SH-SY5Y (cell line): ENCODE results near the gene PNMT.
A peak's percentile ranks its signal among the peaks of the same experiment; 100 is the strongest.

Source experiments
- GATA2 ChIP-seq: IDR thresholded peaks from 2 replicates; pipeline ENCODE4 v1.6.1; 2011; ENCODE audit warnings: mild to moderate bottlenecking, low read depth, low read length
- GATA3 ChIP-seq: IDR thresholded peaks from 2 replicates; pipeline ENCODE4 v1.6.1; 2011; ENCODE audit warnings: low read depth, mild to moderate bottlenecking, low read length, moderate library complexity

Gene PNMT

GRCh38 chr17:39665642-39666224, 2.5 kb upstream of the PNMT start:
- no peak for TF ChIP-seq GATA3
- TF ChIP-seq GATA2 = no peak

GRCh38 chr17:39666231-39666600, 2.0 kb upstream of the PNMT start:
- no peak for TF ChIP-seq GATA2
- TF ChIP-seq GATA3 = no peak

GRCh38 chr17:39666601-39667261, 1.5 kb upstream of the PNMT start:
- TF ChIP-seq GATA3 (no peak), GATA2 (no peak)

GRCh38 chr17:39667262-39667944, 850 bp upstream of the PNMT start:
- TF ChIP-seq GATA2 = peak; percentile 93
- no peak for TF ChIP-seq GATA3

GRCh38 chr17:39669897-39670735, 1.9 kb downstream of the PNMT start:
- TF ChIP-seq GATA3 = no peak

GRCh38 chr17:39670746-39671145, 2.5 kb downstream of the PNMT start:
- TF ChIP-seq GATA3 (no peak), GATA2 (no peak)

- no peak for TF ChIP-seq GATA3
- no peak for TF ChIP-seq GATA2
These were observed 3.6 kb downstream of the PNMT start for GRCh38 chr17:39671651-39672521.

GRCh38 chr17:39672522-39673334, 4.5 kb downstream of the PNMT start:
- no peak for TF ChIP-seq GATA2
- TF ChIP-seq GATA3 = no peak

GRCh38 chr17:39673335-39674081, 5.3 kb downstream of the PNMT start:
- TF ChIP-seq GATA3 = no peak
- no peak for TF ChIP-seq GATA2

GRCh38 chr17:39674179-39674578, 5.9 kb downstream of the PNMT start:
- TF ChIP-seq GATA2 (no peak), GATA3 (no peak)

GRCh38 chr17:39674702-39675389, 6.6 kb downstream of the PNMT start:
- TF ChIP-seq GATA2 (no peak), GATA3 (no peak)

- TF ChIP-seq GATA2 = no peak
- TF ChIP-seq GATA3 = no peak
These were observed 7.3 kb downstream of the PNMT start for GRCh38 chr17:39675390-39676082.
